WTC11 (cell line): ENCODE data around the gene SPAAR. TPM values are rescaled to one million over a fixed set of nuclear protein-coding genes. Genes with fewer than 3 reads are reported as not detected.

Experiments used
- ATAC-seq: fragments of 200-7000 bp; cut with Tn5 transposase; 2 replicates; pipeline ENCODE4 v1.10.0; 2021; ENCODE audit warnings: mild to moderate bottlenecking, moderate library complexity
- CTCF ChIA-PET: fragments of 300-600 bp; sonication (Branson Sonifier 250); formaldehyde crosslinking; loops from one replicate; lab custom pipeline; 2021; ENCODE audit warnings: antibody characterized with exemption; lab: Charles Lee
- POLR2A ChIA-PET: fragments of 350-600 bp; sonication (Branson Sonifier 250); formaldehyde crosslinking; loops from one replicate; lab custom pipeline; 2021; ENCODE audit warnings: antibody characterized with exemption; lab: Charles Lee
- DNase-seq: peaks from one replicate; pipeline ENCODE4 v3.0.0; 2021; ENCODE audit warnings: low spot score
- H3K27ac Mint-ChIP-seq: 2 replicates; pipeline ENCODE4 v1.8.0; 2021; ENCODE audit warnings: mixed read lengths
- H3K27me3 Mint-ChIP-seq: 2 replicates; pipeline ENCODE4 v1.8.0; 2021; ENCODE audit warnings: low read depth, mild to moderate bottlenecking, moderate library complexity, mixed read lengths
- H3K36me3 Mint-ChIP-seq: 2 replicates; pipeline ENCODE4 v1.8.0; 2021; ENCODE audit warnings: mixed read lengths
- H3K4me1 Mint-ChIP-seq: 2 replicates; pipeline ENCODE4 v1.8.0; 2022; ENCODE audit warnings: mixed read lengths
- H3K4me3 Mint-ChIP-seq: 2 replicates; pipeline ENCODE4 v1.8.0; 2021; ENCODE audit warnings: mild to moderate bottlenecking, moderate library complexity, mixed read lengths
- H3K9me3 Mint-ChIP-seq: 2 replicates; pipeline ENCODE4 v1.8.0; 2021; ENCODE audit warnings: mixed read lengths
- FOXP1 ChIP-seq: sonication (generic); formaldehyde crosslinking; IDR thresholded peaks from 2 replicates; pipeline ENCODE4 v1.8.0; 2022; ENCODE audit warnings: missing genetic modification reagents, mild to moderate bottlenecking, moderate library complexity, borderline replicate concordance
- GRHL2 ChIP-seq: fragments of 250-450 bp; sonication (Bioruptor Pico); IDR thresholded peaks from 2 replicates; pipeline ENCODE4 v1.8.0; 2022; ENCODE audit warnings: mild to moderate bottlenecking, moderate library complexity; ENCODE audit not compliant: insufficient replicate concordance, severe bottlenecking
- NR1H2 ChIP-seq: sonication (generic); formaldehyde crosslinking; IDR thresholded peaks from 2 replicates; pipeline ENCODE4 v1.9.0; 2021; ENCODE audit warnings: mild to moderate bottlenecking, moderate library complexity, missing genetic modification reagents
- NR3C1 ChIP-seq: sonication (generic); formaldehyde crosslinking; conservative IDR thresholded peaks from 2 replicates; pipeline ENCODE4 v1.8.1; 2023; ENCODE audit warnings: low read depth, mild to moderate bottlenecking, missing genetic modification reagents
- RORB ChIP-seq: fragments of 250-450 bp; sonication (Bioruptor Pico); IDR thresholded peaks from 2 replicates; pipeline ENCODE4 v1.9.0; 2021; ENCODE audit warnings: mild to moderate bottlenecking
- TCF7 ChIP-seq: sonication (generic); formaldehyde crosslinking; IDR thresholded peaks from 2 replicates; pipeline ENCODE4 v1.8.0; 2022; ENCODE audit warnings: mild to moderate bottlenecking, low read depth, missing genetic modification reagents, moderate library complexity
- ZNF121 ChIP-seq: sonication (generic); formaldehyde crosslinking; IDR thresholded peaks from 2 replicates; pipeline ENCODE4 v1.8.0; 2023; ENCODE audit warnings: missing genetic modification reagents
- ZNF416 ChIP-seq: fragments of 250-450 bp; sonication (Bioruptor Pico); IDR thresholded peaks from 2 replicates; pipeline ENCODE4 v1.9.0; 2021; ENCODE audit warnings: mild to moderate bottlenecking, inconsistent platforms
- total RNA-seq: library from RNA; stranded (reverse); gene quantifications from 3 replicates; pipeline ENCODE4 v1.2.3, GENCODE V29; 2021
- TF ChIP-seq, protein P1 (sequence below): fragments of 250-450 bp; sonication (Bioruptor Pico); IDR thresholded peaks from 2 replicates; pipeline ENCODE4 v2.1.2; 2022; ENCODE audit warnings: mild to moderate bottlenecking, moderate library complexity
- TF ChIP-seq, protein P2 (sequence below): sonication (generic); formaldehyde crosslinking; IDR thresholded peaks from 2 replicates; pipeline ENCODE4 v1.8.1; 2022; ENCODE audit warnings: missing genetic modification reagents, borderline replicate concordance
- TF ChIP-seq, protein P3 (sequence below): fragments of 250-450 bp; sonication (Bioruptor Pico); IDR thresholded peaks from 2 replicates; pipeline ENCODE4 v1.9.0; 2021; ENCODE audit warnings: moderate library complexity, mild to moderate bottlenecking, inconsistent platforms, borderline replicate concordance
- TF ChIP-seq, protein P4 (sequence below): sonication (generic); formaldehyde crosslinking; IDR thresholded peaks from 2 replicates; pipeline ENCODE4 v1.8.1; 2022; ENCODE audit warnings: low read depth, missing genetic modification reagents, borderline replicate concordance
- TF ChIP-seq, protein P5 (sequence below): sonication (generic); formaldehyde crosslinking; IDR thresholded peaks from 2 replicates; pipeline ENCODE4 v1.8.0; 2022; ENCODE audit warnings: missing genetic modification reagents
- TF ChIP-seq, protein P6 (sequence below): sonication (generic); formaldehyde crosslinking; IDR thresholded peaks from 2 replicates; pipeline ENCODE4 v1.8.1; 2022; ENCODE audit warnings: low read depth, mild to moderate bottlenecking, moderate library complexity, missing genetic modification reagents, borderline replicate concordance
- TF ChIP-seq, protein P7 (sequence below): sonication (generic); formaldehyde crosslinking; IDR thresholded peaks from 2 replicates; pipeline ENCODE4 v1.8.1; 2023; ENCODE audit warnings: mild to moderate bottlenecking, missing genetic modification reagents, borderline replicate concordance
- TF ChIP-seq, protein P8 (sequence below): sonication (generic); formaldehyde crosslinking; IDR thresholded peaks from 2 replicates; pipeline ENCODE4 v1.8.0; 2023; ENCODE audit warnings: mild to moderate bottlenecking, missing genetic modification reagents

Gene SPAAR
- total RNA-seq, 1 experiment from 2014 or later: 0.33 TPM

DNA sequence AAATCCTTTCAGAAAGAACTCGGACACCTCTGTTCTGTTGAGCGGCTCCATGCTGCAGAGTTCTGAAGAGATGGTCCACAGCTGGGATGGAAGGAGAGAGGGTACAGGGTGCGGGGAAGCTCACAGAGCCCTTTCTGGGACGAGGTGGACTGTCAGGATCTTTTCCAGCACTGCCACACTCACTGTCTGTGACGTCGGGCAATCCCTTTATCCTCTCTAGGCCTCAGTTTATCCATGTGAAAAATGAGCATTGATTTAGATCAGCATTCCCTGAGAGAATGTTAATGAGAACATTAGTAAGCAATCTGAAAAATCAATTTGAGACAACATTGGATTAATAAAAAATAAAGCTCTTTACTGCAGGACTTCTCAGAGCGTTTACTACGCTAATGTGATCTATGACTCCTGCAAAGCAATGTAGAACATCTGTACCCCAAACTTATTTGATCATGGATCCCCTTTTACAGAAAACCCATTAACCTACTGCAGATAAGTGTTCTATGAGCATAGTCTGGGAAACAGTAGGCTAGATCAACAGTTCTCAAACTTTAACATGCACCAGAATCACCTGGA is 38.9 kb upstream of the SPAAR start, which contains the start of gene OR13J1:
OR13J1 (minus strand) TSS at position 51 of the 573 bp plus-strand sequence; CDS start at position 51, 0 bp downstream.
- no peak within 1 kb of the TSS for H3K27ac Mint-ChIP-seq
- POLR2A ChIA-PET: no interaction called here
- DNase-seq: no peak
- no peak for ATAC-seq
- TF ChIP-seq, protein P1, sequence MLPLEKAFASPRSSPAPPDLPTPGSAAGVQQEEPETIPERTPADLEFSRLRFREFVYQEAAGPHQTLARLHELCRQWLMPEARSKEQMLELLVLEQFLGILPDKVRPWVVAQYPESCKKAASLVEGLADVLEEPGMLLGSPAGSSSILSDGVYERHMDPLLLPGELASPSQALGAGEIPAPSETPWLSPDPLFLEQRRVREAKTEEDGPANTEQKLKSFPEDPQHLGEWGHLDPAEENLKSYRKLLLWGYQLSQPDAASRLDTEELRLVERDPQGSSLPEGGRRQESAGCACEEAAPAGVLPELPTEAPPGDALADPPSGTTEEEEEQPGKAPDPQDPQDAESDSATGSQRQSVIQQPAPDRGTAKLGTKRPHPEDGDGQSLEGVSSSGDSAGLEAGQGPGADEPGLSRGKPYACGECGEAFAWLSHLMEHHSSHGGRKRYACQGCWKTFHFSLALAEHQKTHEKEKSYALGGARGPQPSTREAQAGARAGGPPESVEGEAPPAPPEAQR (CRISPR knock-in tag): no peak
- TF ChIP-seq, protein P2, sequence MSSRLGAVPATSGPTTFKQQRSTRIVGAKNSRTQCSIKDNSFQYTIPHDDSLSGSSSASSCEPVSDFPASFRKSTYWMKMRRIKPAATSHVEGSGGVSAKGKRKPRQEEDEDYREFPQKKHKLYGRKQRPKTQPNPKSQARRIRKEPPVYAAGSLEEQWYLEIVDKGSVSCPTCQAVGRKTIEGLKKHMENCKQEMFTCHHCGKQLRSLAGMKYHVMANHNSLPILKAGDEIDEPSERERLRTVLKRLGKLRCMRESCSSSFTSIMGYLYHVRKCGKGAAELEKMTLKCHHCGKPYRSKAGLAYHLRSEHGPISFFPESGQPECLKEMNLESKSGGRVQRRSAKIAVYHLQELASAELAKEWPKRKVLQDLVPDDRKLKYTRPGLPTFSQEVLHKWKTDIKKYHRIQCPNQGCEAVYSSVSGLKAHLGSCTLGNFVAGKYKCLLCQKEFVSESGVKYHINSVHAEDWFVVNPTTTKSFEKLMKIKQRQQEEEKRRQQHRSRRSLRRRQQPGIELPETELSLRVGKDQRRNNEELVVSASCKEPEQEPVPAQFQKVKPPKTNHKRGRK (CRISPR knock-in tag): no peak
- TF ChIP-seq ZNF416 (CRISPR knock-in tag): no peak
- TF ChIP-seq, protein P3, sequence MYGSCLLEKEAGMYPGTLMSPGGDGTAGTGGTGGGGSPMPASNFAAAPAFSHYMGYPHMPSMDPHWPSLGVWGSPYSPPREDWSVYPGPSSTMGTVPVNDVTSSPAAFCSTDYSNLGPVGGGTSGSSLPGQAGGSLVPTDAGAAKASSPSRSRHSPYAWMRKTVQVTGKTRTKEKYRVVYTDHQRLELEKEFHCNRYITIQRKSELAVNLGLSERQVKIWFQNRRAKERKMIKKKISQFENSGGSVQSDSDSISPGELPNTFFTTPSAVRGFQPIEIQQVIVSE: no peak
- TF ChIP-seq, protein P4, sequence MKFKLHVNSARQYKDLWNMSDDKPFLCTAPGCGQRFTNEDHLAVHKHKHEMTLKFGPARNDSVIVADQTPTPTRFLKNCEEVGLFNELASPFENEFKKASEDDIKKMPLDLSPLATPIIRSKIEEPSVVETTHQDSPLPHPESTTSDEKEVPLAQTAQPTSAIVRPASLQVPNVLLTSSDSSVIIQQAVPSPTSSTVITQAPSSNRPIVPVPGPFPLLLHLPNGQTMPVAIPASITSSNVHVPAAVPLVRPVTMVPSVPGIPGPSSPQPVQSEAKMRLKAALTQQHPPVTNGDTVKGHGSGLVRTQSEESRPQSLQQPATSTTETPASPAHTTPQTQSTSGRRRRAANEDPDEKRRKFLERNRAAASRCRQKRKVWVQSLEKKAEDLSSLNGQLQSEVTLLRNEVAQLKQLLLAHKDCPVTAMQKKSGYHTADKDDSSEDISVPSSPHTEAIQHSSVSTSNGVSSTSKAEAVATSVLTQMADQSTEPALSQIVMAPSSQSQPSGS: no peak
- no peak for TF ChIP-seq FOXP1 (CRISPR knock-in tag)
- TF ChIP-seq, protein P5, sequence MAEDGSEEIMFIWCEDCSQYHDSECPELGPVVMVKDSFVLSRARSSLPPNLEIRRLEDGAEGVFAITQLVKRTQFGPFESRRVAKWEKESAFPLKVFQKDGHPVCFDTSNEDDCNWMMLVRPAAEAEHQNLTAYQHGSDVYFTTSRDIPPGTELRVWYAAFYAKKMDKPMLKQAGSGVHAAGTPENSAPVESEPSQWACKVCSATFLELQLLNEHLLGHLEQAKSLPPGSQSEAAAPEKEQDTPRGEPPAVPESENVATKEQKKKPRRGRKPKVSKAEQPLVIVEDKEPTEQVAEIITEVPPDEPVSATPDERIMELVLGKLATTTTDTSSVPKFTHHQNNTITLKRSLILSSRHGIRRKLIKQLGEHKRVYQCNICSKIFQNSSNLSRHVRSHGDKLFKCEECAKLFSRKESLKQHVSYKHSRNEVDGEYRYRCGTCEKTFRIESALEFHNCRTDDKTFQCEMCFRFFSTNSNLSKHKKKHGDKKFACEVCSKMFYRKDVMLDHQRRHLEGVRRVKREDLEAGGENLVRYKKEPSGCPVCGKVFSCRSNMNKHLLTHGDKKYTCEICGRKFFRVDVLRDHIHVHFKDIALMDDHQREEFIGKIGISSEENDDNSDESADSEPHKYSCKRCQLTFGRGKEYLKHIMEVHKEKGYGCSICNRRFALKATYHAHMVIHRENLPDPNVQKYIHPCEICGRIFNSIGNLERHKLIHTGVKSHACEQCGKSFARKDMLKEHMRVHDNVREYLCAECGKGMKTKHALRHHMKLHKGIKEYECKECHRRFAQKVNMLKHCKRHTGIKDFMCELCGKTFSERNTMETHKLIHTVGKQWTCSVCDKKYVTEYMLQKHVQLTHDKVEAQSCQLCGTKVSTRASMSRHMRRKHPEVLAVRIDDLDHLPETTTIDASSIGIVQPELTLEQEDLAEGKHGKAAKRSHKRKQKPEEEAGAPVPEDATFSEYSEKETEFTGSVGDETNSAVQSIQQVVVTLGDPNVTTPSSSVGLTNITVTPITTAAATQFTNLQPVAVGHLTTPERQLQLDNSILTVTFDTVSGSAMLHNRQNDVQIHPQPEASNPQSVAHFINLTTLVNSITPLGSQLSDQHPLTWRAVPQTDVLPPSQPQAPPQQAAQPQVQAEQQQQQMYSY (CRISPR knock-in tag): no peak
- no peak for TF ChIP-seq TCF7 (CRISPR knock-in tag)
- TF ChIP-seq, all 79 proteins: peak for 0
- Mint-ChIP-seq H3K4me3 (no peak within 1 kb of the TSS), H3K9me3 (peaks cover 6% of the 10 kb centered on the region), H3K4me1 (peaks cover 11% of the 10 kb centered on the region), H3K27me3 (peaks cover 10% of the 10 kb centered on the region), H3K36me3 (no peaks in the 10 kb centered on the region)
- CTCF ChIA-PET: interaction anchor here (0.8 to 1.3 kb wide), 3 partner anchors 35 to 321 kb away, joined by 3 read pairs; partner anchors contain the start of gene CLTA

DNA sequence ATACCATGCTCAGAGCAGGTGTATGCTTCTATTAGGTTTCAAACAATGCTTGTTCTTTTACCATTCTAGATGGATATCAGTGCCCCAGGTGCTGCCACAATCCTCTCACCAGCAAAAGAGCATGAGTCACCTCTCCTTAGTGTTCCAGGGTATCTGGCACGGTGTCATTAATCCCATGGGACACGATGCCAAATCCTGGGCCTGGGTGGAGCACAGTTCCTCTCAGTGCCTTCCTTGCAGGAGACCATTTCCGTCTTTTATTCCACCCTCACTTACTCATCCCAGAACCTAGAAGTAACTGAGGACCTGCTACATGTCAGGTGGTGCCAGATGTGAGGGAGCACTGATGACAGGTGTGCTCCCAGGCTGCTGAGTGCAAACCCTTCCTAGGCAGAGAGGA is 37.7 kb upstream of the SPAAR start:
- POLR2A ChIA-PET: no interaction called here
- no peak overlapping the region for H3K4me3 Mint-ChIP-seq
- no peak for DNase-seq
- H3K27me3 Mint-ChIP-seq: peaks cover 15% of the 10 kb centered on the region
- H3K4me1 Mint-ChIP-seq: peaks cover 11% of the 10 kb centered on the region
- peaks cover 17% of the 10 kb centered on the region for H3K9me3 Mint-ChIP-seq
- CTCF ChIA-PET: interaction anchor here (1.2 kb wide), 1 partner anchor 319 kb away, joined by 3 read pairs; the partner anchor contains the start of gene CLTA
- peaks cover under 1% of the 10 kb centered on the region; the same call in 1 of the 2 replicates for H3K36me3 Mint-ChIP-seq
- ATAC-seq: no peak
- no peak overlapping the region for H3K27ac Mint-ChIP-seq
- no peak for TF ChIP-seq ZNF121
- TF ChIP-seq GRHL2 (CRISPR knock-in tag): no peak
- TF ChIP-seq, protein P6, sequence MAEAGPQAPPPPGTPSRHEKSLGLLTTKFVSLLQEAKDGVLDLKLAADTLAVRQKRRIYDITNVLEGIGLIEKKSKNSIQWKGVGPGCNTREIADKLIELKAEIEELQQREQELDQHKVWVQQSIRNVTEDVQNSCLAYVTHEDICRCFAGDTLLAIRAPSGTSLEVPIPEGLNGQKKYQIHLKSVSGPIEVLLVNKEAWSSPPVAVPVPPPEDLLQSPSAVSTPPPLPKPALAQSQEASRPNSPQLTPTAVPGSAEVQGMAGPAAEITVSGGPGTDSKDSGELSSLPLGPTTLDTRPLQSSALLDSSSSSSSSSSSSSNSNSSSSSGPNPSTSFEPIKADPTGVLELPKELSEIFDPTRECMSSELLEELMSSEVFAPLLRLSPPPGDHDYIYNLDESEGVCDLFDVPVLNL (CRISPR knock-in tag): no peak
- TF ChIP-seq NR1H2: no peak
- TF ChIP-seq, protein P7, sequence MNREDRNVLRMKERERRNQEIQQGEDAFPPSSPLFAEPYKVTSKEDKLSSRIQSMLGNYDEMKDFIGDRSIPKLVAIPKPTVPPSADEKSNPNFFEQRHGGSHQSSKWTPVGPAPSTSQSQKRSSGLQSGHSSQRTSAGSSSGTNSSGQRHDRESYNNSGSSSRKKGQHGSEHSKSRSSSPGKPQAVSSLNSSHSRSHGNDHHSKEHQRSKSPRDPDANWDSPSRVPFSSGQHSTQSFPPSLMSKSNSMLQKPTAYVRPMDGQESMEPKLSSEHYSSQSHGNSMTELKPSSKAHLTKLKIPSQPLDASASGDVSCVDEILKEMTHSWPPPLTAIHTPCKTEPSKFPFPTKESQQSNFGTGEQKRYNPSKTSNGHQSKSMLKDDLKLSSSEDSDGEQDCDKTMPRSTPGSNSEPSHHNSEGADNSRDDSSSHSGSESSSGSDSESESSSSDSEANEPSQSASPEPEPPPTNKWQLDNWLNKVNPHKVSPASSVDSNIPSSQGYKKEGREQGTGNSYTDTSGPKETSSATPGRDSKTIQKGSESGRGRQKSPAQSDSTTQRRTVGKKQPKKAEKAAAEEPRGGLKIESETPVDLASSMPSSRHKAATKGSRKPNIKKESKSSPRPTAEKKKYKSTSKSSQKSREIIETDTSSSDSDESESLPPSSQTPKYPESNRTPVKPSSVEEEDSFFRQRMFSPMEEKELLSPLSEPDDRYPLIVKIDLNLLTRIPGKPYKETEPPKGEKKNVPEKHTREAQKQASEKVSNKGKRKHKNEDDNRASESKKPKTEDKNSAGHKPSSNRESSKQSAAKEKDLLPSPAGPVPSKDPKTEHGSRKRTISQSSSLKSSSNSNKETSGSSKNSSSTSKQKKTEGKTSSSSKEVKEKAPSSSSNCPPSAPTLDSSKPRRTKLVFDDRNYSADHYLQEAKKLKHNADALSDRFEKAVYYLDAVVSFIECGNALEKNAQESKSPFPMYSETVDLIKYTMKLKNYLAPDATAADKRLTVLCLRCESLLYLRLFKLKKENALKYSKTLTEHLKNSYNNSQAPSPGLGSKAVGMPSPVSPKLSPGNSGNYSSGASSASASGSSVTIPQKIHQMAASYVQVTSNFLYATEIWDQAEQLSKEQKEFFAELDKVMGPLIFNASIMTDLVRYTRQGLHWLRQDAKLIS (CRISPR knock-in tag): no peak
- TF ChIP-seq RORB (CRISPR knock-in tag): no peak
- no peak for TF ChIP-seq NR3C1 (CRISPR knock-in tag)
- TF ChIP-seq, protein P8, sequence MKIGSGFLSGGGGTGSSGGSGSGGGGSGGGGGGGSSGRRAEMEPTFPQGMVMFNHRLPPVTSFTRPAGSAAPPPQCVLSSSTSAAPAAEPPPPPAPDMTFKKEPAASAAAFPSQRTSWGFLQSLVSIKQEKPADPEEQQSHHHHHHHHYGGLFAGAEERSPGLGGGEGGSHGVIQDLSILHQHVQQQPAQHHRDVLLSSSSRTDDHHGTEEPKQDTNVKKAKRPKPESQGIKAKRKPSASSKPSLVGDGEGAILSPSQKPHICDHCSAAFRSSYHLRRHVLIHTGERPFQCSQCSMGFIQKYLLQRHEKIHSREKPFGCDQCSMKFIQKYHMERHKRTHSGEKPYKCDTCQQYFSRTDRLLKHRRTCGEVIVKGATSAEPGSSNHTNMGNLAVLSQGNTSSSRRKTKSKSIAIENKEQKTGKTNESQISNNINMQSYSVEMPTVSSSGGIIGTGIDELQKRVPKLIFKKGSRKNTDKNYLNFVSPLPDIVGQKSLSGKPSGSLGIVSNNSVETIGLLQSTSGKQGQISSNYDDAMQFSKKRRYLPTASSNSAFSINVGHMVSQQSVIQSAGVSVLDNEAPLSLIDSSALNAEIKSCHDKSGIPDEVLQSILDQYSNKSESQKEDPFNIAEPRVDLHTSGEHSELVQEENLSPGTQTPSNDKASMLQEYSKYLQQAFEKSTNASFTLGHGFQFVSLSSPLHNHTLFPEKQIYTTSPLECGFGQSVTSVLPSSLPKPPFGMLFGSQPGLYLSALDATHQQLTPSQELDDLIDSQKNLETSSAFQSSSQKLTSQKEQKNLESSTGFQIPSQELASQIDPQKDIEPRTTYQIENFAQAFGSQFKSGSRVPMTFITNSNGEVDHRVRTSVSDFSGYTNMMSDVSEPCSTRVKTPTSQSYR (CRISPR knock-in tag): no peak
